HepG2 (cell line): ENCODE results near the gene ADAMTS4. TPM values are rescaled to one million over a fixed set of nuclear protein-coding genes. Genes with fewer than 3 reads are reported as not detected.

Experiments used
- CEBPG ChIP-seq: IDR thresholded peaks from 2 replicates; pipeline ENCODE4 v1.6.1; 2016
- CHD2 ChIP-seq: IDR thresholded peaks from 2 replicates; pipeline ENCODE4 v1.6.1; 2011; ENCODE audit warnings: low read depth, low read length, improper control_type of control experiment
- FIP1L1 ChIP-seq: fragments of 200-400 bp; formaldehyde crosslinking; IDR thresholded peaks from 2 replicates; pipeline ENCODE4 v1.6.1; 2018; ENCODE audit warnings: low read depth, mild to moderate bottlenecking, low read length, moderate library complexity, borderline replicate concordance; ENCODE audit not compliant: insufficient read depth
- RARG ChIP-seq: sonication (generic); formaldehyde crosslinking; IDR thresholded peaks from 2 replicates; pipeline ENCODE4 v1.4.0; 2020; ENCODE audit warnings: low read depth, mild to moderate bottlenecking, missing genetic modification reagents
- SALL2 ChIP-seq: sonication (generic); formaldehyde crosslinking; IDR thresholded peaks from 2 replicates; pipeline ENCODE4 v1.8.1; 2023; ENCODE audit warnings: mild to moderate bottlenecking, missing genetic modification reagents, inconsistent platforms
- SNAPC4 ChIP-seq: sonication (generic); formaldehyde crosslinking; IDR thresholded peaks from 2 replicates; pipeline ENCODE4 v1.4.0; 2020; ENCODE audit warnings: mild to moderate bottlenecking, missing genetic modification reagents
- SOX5 ChIP-seq: IDR thresholded peaks from 2 replicates; pipeline ENCODE4 v1.6.1; 2016; ENCODE audit warnings: borderline replicate concordance
- STAT6 ChIP-seq: sonication (generic); formaldehyde crosslinking; IDR thresholded peaks from 2 replicates; pipeline ENCODE4 v1.4.0; 2020; ENCODE audit warnings: missing genetic modification reagents, mild to moderate bottlenecking, borderline replicate concordance
- TFDP2 ChIP-seq: sonication (generic); formaldehyde crosslinking; IDR thresholded peaks from 2 replicates; pipeline ENCODE4 v1.4.0; 2020; ENCODE audit warnings: missing genetic modification reagents
- ZBTB7A ChIP-seq: sonication (generic); formaldehyde crosslinking; IDR thresholded peaks from 2 replicates; pipeline ENCODE4 v1.8.0; 2022; ENCODE audit warnings: mild to moderate bottlenecking, missing genetic modification reagents
- ZIK1 ChIP-seq: sonication (generic); formaldehyde crosslinking; IDR thresholded peaks from 2 replicates; pipeline ENCODE4 v1.5.0; 2020; ENCODE audit warnings: mild to moderate bottlenecking, low read depth, missing genetic modification reagents, borderline replicate concordance
- ZKSCAN8 ChIP-seq: IDR thresholded peaks from 2 replicates; pipeline ENCODE4 v1.6.1; 2016; ENCODE audit warnings: borderline replicate concordance, missing genetic modification reagents, missing compliant biosample characterization
- ZNF329 ChIP-seq: sonication (generic); formaldehyde crosslinking; IDR thresholded peaks from 2 replicates; pipeline ENCODE4 v1.9.0; 2021; ENCODE audit warnings: low read depth, mild to moderate bottlenecking, missing genetic modification reagents
- ZNF331 ChIP-seq: sonication (generic); formaldehyde crosslinking; IDR thresholded peaks from 2 replicates; pipeline ENCODE4 v1.4.0; 2020; ENCODE audit warnings: missing genetic modification reagents
- ZNF674 ChIP-seq: sonication (generic); formaldehyde crosslinking; IDR thresholded peaks from 2 replicates; pipeline ENCODE4 v1.5.0; 2020; ENCODE audit warnings: low read depth, mild to moderate bottlenecking, missing genetic modification reagents
- polyA plus RNA-seq, 8 experiments: library from polyadenylated mRNA; depleted of rRNA in 3 of 8; stranded (reverse) in 7 of 8; unstranded in 1 of 8; fragments of >200 nt; fragmentation: Illumina TruSeq in 4 of 8; extraction: Trizol in 4 of 8; gene quantifications; 2 replicates each; pipeline versions ENCODE4 v1.2.1 to v1.2.3, GENCODE V29; 2011 to 2016; ENCODE audit warnings: low read depth in 4 of 8, missing spikeins in 1 of 8, mixed read lengths in 1 of 8; ENCODE audit not compliant: insufficient read depth in 1 of 8
- total RNA-seq, 5 experiments: library from RNA; depleted of rRNA; stranded (reverse); fragments of >200 nt; fragmentation: Illumina TruSeq; extraction: Trizol; gene quantifications; 2 replicates each; pipeline ENCODE4 v1.2.3, GENCODE V29; 2016; ENCODE audit warnings: low read depth in 1 of 5

ADAMTS4 gene
- total and polyA plus RNA-seq, 2 of the 13 experiments (the other 11 are each of a cell fraction or from before 2014, with no cell fraction given): 0.51 to 1.7 TPM

GRCh38 chr1:161201836-161202712 lies 3.2 kb upstream of the ADAMTS4 start, which contains the start of gene NDUFS2 (continued):
- TF ChIP-seq SNAPC4 (CRISPR knock-in tag) (no peak), CEBPG (CRISPR knock-in tag) (no peak), CHD2 (no peak), ZIK1 (CRISPR knock-in tag) (peak; percentile 66; the same call in 1 of the 2 replicates), RARG (CRISPR knock-in tag) (no peak), FIP1L1 (no peak), ZNF331 (CRISPR knock-in tag) (0 out of 2 replicates have a peak, but pooled peaks have one; percentile 48), SOX5 (0 out of 2 replicates have a peak, but pooled peaks have one; percentile 2), ZNF329 (0 out of 2 replicates have a peak, but pooled peaks have one; percentile 22), ZNF674 (CRISPR knock-in tag) (no peak), ZKSCAN8 (peak; percentile 56; the same call in 1 of the 2 replicates), ZBTB7A (CRISPR knock-in tag) (0 out of 2 replicates have a peak, but pooled peaks have one; percentile 33), SALL2 (CRISPR knock-in tag) (0 out of 2 replicates have a peak, but pooled peaks have one; percentile 11), TFDP2 (CRISPR knock-in tag) (peak; percentile 39; the same call in 1 of the 2 replicates), STAT6 (no peak)
